HS-27A (cell line): ENCODE results near the gene FASTKD3.

Source experiments
- DNase-seq: peaks from one replicate; pipeline ENCODE4 v3.0.0-alpha.2; 2012; ENCODE audit warnings: low read depth, missing footprints

Gene FASTKD3

DNA sequence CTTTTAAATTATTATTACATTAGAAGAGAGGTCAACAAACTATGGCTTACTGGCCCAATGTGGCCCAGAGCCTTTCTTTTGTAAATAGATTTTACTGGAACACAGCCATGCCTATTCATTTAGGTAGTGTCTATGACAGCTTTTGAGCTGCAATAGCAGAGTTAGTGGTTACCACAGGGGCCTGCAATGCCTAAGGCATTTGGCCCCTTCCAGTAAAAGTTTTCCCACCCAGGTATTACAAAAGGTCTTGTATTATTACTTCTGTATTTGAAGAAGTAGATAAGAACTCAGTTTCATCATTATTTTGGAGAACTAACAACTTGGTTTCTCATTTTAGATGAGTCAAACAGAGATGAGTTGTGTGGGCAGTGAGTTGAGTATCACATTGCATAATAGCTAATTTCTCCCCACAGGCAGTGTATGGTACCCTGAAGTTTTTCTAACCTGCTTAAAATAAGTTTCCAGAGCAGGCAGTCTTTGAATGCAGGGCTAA, 9.6 kb upstream of the FASTKD3 start:
- DNase-seq = no peak

DNA sequence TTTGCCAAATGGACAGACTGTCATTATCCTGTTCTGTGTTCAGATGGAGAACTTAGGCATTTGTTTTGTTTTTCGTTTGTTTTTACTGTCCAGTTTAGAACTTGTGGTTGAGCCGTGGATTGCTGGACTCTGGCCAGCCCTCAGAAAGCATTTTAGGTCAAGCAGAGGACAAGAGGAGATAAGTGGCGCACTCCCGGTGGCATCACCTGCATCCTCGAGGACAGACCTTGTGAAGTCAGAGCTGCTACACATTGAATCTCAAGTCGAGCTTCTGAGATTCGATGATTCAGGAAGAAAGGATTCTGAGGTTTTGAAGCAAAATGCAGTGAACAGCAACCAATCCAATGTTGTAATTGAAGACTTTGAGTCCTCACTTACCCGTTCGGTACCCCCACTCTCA, 9.0 kb upstream of the FASTKD3 start:
- DNase-seq = no peak

DNA sequence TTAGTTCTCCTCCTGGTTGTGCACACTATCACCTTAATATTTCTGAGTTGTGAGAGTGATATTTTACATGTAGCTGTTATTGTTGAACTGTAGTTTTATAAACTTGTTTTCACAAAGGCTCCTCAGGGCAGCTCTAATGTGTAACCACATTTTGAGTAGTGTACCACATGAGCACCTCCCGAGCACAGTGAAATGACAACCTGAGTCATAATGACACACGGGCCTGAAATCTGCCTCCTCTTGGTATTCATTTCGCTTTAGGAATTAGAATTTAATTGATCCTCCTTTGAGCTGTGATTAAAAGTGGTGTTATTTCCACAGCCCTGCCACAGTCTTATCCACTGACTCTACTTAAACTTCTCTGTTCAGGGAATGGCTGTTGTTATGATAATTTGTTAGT, 8.0 kb upstream of the FASTKD3 start:
- no peak for DNase-seq

DNA sequence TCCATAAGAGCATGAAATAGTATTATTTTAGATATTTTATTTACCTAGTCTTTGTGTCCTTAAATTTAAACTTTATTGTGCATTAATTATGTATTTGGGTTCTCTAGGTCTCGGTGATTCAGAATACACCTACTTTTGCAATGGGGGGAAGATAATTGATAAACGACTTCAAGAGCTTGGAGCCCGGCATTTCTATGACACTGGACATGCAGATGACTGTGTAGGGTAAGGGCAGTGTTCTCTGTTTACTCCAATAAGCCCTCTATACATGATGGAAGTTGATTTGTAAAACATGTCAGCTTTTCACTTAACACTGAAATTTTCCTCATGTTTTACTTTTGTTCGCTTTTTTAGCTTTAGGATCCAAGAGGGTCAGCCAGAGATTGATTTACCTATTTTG, 6.3 kb upstream of the FASTKD3 start:
- no peak for DNase-seq

- DNase-seq = no peak
Observed at GRCh38 chr5:7874639-7875038, 5.8 kb upstream of the FASTKD3 start.

- no peak for DNase-seq
Observed at GRCh38 chr5:7873216-7873615, 4.4 kb upstream of the FASTKD3 start.

DNA sequence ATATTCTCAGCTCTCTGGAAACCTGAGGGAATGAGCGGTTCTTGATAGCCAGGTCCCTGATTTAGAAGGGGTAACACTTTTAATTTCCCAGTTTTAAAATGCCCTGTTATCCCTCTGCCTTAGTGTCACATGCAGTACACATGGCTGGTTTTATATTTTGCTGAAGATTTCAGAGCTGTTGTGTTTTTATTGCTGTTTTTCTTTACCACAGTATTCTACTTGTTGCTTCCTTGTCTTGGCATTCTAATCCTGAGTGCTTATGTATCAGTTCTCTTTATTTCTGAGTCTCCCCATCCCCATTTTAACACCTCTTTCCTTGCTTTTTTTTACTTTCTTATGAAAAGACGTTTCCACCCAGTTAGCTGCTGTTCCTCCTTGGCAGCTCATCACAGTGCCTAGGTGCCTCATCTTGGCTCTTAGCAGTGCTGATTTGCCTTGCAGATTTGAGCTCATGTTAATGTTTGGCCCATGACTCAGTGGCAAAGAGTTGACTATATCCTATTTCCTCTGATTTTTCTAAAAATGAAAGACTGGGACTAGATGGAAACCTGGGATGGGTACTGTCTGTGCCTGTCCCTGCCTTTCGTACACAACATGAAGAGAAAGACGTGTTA, 3.8 kb upstream of the FASTKD3 start:
- DNase-seq = no peak

- no peak for DNase-seq
Observed at GRCh38 chr5:7871653-7872052, 2.8 kb upstream of the FASTKD3 start.

DNA sequence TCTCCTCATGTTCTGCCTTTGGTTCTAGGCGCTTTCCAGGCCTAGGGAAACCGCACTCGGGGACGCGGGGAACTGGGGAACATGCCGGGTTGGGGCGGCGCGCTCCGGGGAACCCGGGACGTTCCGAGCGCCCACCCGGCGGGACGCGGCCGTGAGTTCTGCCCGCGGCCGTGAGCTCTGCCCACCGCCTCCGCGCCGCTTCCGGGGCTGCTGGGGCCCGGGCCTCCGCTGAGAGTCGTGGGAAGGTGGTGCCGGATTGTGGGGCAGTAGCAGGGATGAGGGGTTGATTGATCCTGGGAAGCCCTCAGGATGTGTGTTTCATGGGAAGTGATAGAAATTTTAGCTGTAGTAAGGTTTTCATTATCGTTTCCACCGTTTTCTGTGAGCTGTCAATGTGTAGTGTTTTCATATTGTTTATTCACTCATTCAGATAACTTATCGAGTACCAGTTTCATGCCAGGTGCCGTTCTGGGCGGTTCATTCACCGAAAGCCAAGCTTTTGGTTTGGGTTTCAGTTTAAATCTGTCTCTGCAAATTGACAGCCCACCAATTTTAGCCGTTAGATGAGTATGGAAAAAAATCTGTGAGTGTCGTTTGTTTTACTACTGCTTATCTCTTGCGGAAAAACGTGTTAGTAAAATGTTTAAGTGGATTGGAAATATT, 774 bp upstream of the FASTKD3 start:
- DNase-seq = no peak

DNA sequence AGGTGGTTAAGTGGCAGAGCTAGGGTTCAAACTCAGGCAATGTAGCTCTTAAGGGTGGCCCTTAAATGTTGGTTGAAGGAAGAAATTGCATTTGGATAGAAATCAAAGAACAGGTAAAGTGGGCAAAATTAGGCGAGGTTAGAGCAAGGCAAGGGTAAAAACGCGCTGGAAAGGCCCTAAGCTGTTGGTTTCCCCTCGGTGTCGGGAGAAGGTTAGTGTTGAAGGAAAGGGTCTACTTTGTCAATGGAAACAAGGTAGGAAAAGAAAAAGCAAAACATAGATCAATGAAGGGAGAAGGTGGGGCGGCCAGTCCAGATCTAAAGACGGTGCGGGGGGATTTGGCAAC, 431 bp downstream of the FASTKD3 start:
- DNase-seq = no peak

GRCh38 chr5:7867260-7867659, 1.6 kb downstream of the FASTKD3 start:
- no peak for DNase-seq

GRCh38 chr5:7866196-7866595, 2.6 kb downstream of the FASTKD3 start:
- DNase-seq = no peak

- no peak for DNase-seq
Observed at GRCh38 chr5:7857926-7858632, 10.8 kb downstream of the FASTKD3 start.

GRCh38 chr5:7857361-7857760, 11.5 kb downstream of the FASTKD3 start:
- DNase-seq = no peak

DNA sequence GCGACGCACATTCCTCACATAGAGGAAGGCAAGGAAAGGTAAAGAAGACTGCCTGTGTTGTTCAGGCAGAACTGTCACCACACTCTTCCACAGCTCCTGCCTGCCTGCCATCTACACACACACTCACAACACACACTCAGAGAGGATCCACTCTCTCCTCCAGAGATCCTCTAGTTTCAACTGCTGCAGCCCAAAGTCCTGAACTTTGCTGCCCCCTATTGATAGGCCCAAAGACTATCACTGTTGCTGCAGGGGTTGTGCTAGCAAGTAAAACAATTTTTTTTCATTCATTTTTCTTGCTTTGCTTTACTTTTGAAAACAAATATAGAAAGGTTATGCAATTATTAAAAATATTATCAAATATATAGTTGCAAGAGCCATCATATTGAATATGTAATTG, 12.0 kb downstream of the FASTKD3 start:
- no peak for DNase-seq

- DNase-seq = no peak
Observed at GRCh38 chr5:7855611-7856010, 13.2 kb downstream of the FASTKD3 start.

DNA sequence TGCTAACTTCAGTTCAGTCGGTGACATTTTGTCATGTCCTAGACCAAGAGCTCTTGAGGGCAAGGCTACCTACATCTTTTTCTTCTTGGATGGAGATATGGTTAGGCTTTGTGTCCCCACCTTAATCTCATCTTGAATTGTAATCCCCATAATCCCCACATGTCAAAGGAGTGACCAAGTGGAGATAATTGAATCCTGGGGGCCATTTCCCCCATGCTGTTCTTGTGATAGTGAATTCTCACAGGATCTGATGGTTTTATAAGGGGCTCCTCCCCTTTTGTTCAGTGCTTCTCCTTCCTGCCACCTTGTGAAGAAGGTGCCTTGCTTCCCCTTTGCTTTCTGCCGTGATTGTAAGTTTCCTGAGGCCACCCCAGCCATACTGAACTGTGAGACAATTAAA, 15.8 kb downstream of the FASTKD3 start:
- DNase-seq = no peak

GRCh38 chr5:7852542-7852941, 16.3 kb downstream of the FASTKD3 start:
- no peak for DNase-seq

DNA sequence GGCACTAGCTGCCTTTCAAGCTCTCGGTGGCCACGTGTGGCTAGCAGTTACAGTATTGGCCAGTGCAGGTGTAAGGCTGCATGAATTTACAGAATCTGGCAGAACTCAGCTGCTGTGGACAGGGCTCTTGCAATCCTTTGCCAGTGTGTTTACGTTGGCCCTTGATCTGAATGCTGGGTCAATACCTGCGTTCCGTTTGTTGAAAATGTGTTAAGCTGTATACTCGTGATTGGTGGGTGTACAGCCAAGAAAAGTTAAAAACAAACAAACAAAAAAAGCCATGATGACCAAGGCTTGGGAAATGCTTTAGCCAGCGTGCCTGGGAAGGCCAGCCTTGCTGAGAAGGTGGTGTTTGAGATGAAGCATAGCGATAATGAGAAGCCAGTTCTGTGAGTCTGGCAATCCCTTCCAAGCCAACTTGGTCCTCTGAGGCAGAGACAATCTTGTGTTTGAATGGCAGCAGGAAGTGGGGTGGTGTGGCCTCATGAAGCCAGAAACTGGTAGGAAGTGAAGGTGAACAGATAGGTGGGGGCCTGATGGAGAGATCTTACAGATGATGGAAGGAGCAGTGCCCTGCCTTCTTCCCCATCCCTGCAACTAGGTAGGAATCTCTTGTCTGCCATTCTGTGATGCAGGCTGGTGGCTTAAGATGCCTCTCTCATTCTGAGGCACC, 17.1 kb downstream of the FASTKD3 start:
- no peak for DNase-seq

- DNase-seq = no peak
Observed at GRCh38 chr5:7851240-7851592, 17.6 kb downstream of the FASTKD3 start.

DNA sequence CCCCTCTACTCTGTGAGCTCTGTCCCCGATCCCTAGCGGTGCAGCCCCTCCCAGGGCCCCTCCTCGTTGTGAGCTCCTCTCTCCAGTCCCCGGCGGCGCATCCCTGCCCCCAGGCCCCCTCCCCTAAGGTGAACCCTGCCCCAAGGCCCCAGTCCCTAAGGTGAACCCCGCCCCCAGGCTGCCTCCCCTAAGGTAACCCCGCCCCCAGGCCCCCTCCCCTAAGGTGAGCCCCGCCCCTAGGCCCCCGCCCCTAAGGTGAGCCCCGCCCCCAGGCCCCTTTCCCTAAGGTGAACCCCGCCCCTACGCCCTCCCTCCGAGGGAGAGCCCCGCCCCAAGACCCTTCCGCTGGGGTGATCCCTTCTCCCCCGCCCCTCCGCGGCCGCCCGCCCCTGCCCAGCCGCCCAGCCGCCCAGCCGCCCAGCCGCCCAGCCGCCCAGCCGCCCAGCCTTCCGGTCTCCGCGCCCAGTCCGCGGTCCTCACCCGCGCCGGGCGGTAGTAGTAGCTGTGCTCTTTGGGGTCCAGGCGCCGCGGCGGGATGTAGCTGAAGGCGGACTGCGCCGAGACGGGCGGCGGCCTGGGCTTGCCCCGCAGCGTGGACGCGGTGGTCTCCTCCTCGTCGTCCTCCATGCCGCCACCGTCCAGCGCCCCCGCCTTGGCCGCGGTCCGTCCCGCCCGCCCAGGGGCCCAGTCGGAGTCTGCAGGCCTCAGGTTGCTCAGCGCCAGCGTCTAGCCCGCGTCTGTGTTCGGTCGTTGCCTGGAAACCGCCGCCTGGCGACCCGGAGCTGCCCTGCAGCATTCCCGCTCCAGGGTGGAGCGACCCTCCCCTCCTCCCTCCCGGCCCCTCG, 18.2 kb downstream of the FASTKD3 start, which contains the start of gene CFAP90:
CFAP90 (minus strand) TSS at position 739 of the 845 bp plus-strand sequence; CDS start at position 627, 112 bp downstream.
- DNase-seq = no peak
